K562 (cell line): ENCODE results near the gene MIDN. TPM values are rescaled to one million over a fixed set of nuclear protein-coding genes. Genes with fewer than 3 reads are reported as not detected.
A peak's percentile ranks its signal among the peaks of the same experiment; 100 is the strongest.

ENCODE experiments used
- ATAC-seq: fragments of 200-7000 bp; cut with Tn5 transposase; 3 replicates; pipeline ENCODE4 v1.9.1; 2020; ENCODE audit warnings: moderate library complexity
- BruUV-seq: library from RNA; stranded (reverse); fragments of 400-500 nt; replicated peaks from 2 replicates; lab custom pipeline; 2021; lab: Mats Ljungman, UMichigan
- CTCF ChIA-PET: fragments of 300-600 bp; formaldehyde crosslinking; extraction: SDS; loops from one replicate; lab custom pipeline; 2021; ENCODE audit warnings: low intra/inter-chr PET ratio; lab: Yijun Ruan, JAX
- POLR2A ChIA-PET: fragments of 300-600, 350-650 bp; sonication (Branson Sonifier 250); formaldehyde crosslinking; extraction: SDS; loops from one replicate; lab custom pipeline; 2021; ENCODE audit warnings: antibody characterized with exemption, inconsistent platforms; lab: Yijun Ruan, JAX
- DNase-seq, 4 experiments: peaks; one replicate each; pipeline versions ENCODE4 v3.0.0 to v3.0.0-alpha.2; 2011 to 2018; ENCODE audit warnings: low spot score in 3 of 4, mixed read lengths in 3 of 4; ENCODE audit errors: extremely low read depth in 1 of 4
- FAIRE-seq: peaks from 2 replicates; lab custom pipeline; 2011; peaks lifted over from hg19 to GRCh38; lab: Jason Lieb, UNC
- H2AFZ ChIP-seq: 2 replicates; pipeline ENCODE4 v1.6.0; 2011; ENCODE audit warnings: low read depth, low read length, control low read depth, inconsistent platforms
- H3K27ac ChIP-seq: fragments of 200-600 bp; 3 replicates; pipeline ENCODE4 v1.8.0; 2011; ENCODE audit warnings: low read depth, mild to moderate bottlenecking, control low read depth, inconsistent platforms, low read length, moderate library complexity, mixed read lengths; ENCODE audit errors: extremely low read depth
- H3K27me3 ChIP-seq, 2 experiments: fragments of 300-600 bp in 1 of 2; 2 replicates in 1 of 2; 3 replicates in 1 of 2; pipeline versions ENCODE4 v1.6.0 to v1.8.0; 2011; ENCODE audit warnings: inconsistent platforms in 2 of 2, low read length in 2 of 2, mild to moderate bottlenecking in 1 of 2, mixed read lengths in 1 of 2, moderate library complexity in 1 of 2; ENCODE audit not compliant: control insufficient read depth in 2 of 2, insufficient read depth in 2 of 2
- H3K36me3 ChIP-seq: fragments of 300-600 bp; 3 replicates; pipeline ENCODE4 v1.8.0; 2011; ENCODE audit warnings: mild to moderate bottlenecking, low read length, inconsistent platforms; ENCODE audit not compliant: control insufficient read depth, insufficient read depth
- H3K4me1 ChIP-seq, 2 experiments: fragments of 200-600 bp in 1 of 2; replicated peaks in 1 of 2; 2 replicates in 1 of 2; 3 replicates in 1 of 2; pipeline versions ENCODE4 v1.5.1 to v1.8.0; 2011; ENCODE audit warnings: inconsistent platforms in 2 of 2, low read length in 2 of 2, mild to moderate bottlenecking in 1 of 2, mixed read lengths in 1 of 2, moderate library complexity in 1 of 2; ENCODE audit not compliant: control insufficient read depth in 2 of 2, insufficient read depth in 2 of 2
- H3K4me2 ChIP-seq: 2 replicates; pipeline ENCODE4 v1.6.1; 2011; ENCODE audit warnings: low read length, control low read depth, inconsistent platforms, mixed read lengths; ENCODE audit not compliant: insufficient read depth
- H3K4me3 ChIP-seq: fragments of 200-600 bp; sonication (generic), shearing (Covaris generic); 2 replicates; pipeline ENCODE4 v1.5.1; 2016; ENCODE audit warnings: control low read depth, inconsistent platforms
- H3K79me2 ChIP-seq: fragments of 200-600 bp; 3 replicates; pipeline ENCODE4 v1.8.0; 2011; ENCODE audit warnings: low read length, inconsistent platforms; ENCODE audit not compliant: control insufficient read depth, insufficient read depth
- H3K9ac ChIP-seq, 2 experiments: 2 replicates each; pipeline versions ENCODE4 v1.6.0 to v1.6.1; 2011; ENCODE audit warnings: low read depth in 2 of 2, low read length in 2 of 2, control low read depth in 1 of 2, inconsistent platforms in 1 of 2, mild to moderate bottlenecking in 1 of 2, mixed read lengths in 1 of 2; ENCODE audit not compliant: insufficient read depth in 1 of 2
- H3K9me1 ChIP-seq: one replicate; pipeline ENCODE4 v1.6.0; 2011; ENCODE audit warnings: inconsistent platforms, mild to moderate bottlenecking, low read length, moderate library complexity; ENCODE audit not compliant: control insufficient read depth, insufficient read depth
- H3K9me3 ChIP-seq: replicated peaks from 2 replicates; pipeline ENCODE4 v1.5.1; 2011; ENCODE audit warnings: low read depth, low read length, inconsistent platforms; ENCODE audit not compliant: control insufficient read depth, insufficient read depth
- H4K20me1 ChIP-seq: replicated peaks from 2 replicates; pipeline ENCODE4 v1.6.1; 2011; ENCODE audit warnings: low read length, inconsistent platforms, mixed read lengths; ENCODE audit not compliant: control insufficient read depth, insufficient read depth
- ARID1B ChIP-seq: fragments of 450-650 bp; IDR thresholded peaks from 2 replicates; pipeline ENCODE4 v1.6.1; 2016; ENCODE audit warnings: antibody characterized with exemption, mild to moderate bottlenecking, inconsistent platforms
- ATF1 ChIP-seq, 2 experiments: fragments of 450-650 bp in 1 of 2; IDR thresholded peaks; 2 replicates each; pipeline ENCODE4 v1.6.1; 2016; ENCODE audit warnings: missing compliant biosample characterization in 1 of 2, missing genetic modification characterization in 1 of 2
- CREM ChIP-seq: IDR thresholded peaks from 2 replicates; pipeline ENCODE4 v1.6.1; 2014; ENCODE audit warnings: antibody characterized with exemption, low read depth
- CXXC5 ChIP-seq: fragments of 250-450 bp; sonication (Bioruptor Pico); IDR thresholded peaks from 2 replicates; pipeline ENCODE4 v1.8.0; 2022; ENCODE audit warnings: inconsistent platforms, mild to moderate bottlenecking, moderate library complexity
- DMBX1 ChIP-seq: fragments of 250-450 bp; sonication (Bioruptor Pico); IDR thresholded peaks from 2 replicates; pipeline ENCODE4 v1.8.0; 2022; ENCODE audit warnings: inconsistent platforms, mild to moderate bottlenecking, moderate library complexity, borderline replicate concordance
- EP300 ChIP-seq: IDR thresholded peaks from 2 replicates; pipeline ENCODE4 v1.6.1; 2012; ENCODE audit warnings: low read length, improper control_type of control experiment
- KLF10 ChIP-seq: fragments of 250-450 bp; sonication (Bioruptor Pico); IDR thresholded peaks from 2 replicates; pipeline ENCODE4 v1.6.1; 2021; ENCODE audit warnings: matching md5 sums
- MYNN ChIP-seq, 2 experiments: sonication (generic); formaldehyde crosslinking in 1 of 2; IDR thresholded peaks; 2 replicates each; pipeline versions ENCODE4 v1.5.0 to v1.6.1; 2016 to 2020; ENCODE audit warnings: antibody characterized with exemption in 1 of 2, missing genetic modification reagents in 1 of 2
- NELFE ChIP-seq: IDR thresholded peaks from 2 replicates; pipeline ENCODE4 v1.6.1; 2011; ENCODE audit warnings: mild to moderate bottlenecking; ENCODE audit not compliant: insufficient read depth, insufficient read length
- NFIC ChIP-seq: fragments of 450-650 bp; IDR thresholded peaks from 2 replicates; pipeline ENCODE4 v1.6.1; 2017; ENCODE audit warnings: mild to moderate bottlenecking, inconsistent platforms
- RBFOX2 ChIP-seq: fragments of 200-400 bp; formaldehyde crosslinking; IDR thresholded peaks from 2 replicates; pipeline ENCODE4 v1.6.1; 2017; ENCODE audit warnings: low read depth, mild to moderate bottlenecking, low read length, moderate library complexity
- SPI1 ChIP-seq: IDR thresholded peaks from 2 replicates; pipeline ENCODE4 v1.6.1; 2011; ENCODE audit warnings: low read depth, low read length, control low read depth, borderline replicate concordance
- ZNF561 ChIP-seq: fragments of 450-650 bp; formaldehyde crosslinking; conservative IDR thresholded peaks from 2 replicates; pipeline ENCODE4 v1.4.0; 2020; ENCODE audit warnings: mild to moderate bottlenecking, moderate library complexity
- ZNF586 ChIP-seq: fragments of 450-650 bp; formaldehyde crosslinking; conservative IDR thresholded peaks from 2 replicates; pipeline ENCODE4 v1.4.0; 2020; ENCODE audit warnings: mild to moderate bottlenecking, moderate library complexity
- WGBS: fragments of 100-300 bp; shearing (Covaris generic); methylation state at CpG from one replicate; pipeline ENCODE4 v1.1.6; 2016; ENCODE audit warnings: low coverage, mixed read lengths; ENCODE audit not compliant: insufficient coverage; ENCODE audit errors: missing lambda C conversion rate; 5-methylcytosine and 5-hydroxymethylcytosine counted together
- in situ Hi-C: fragments of 300-500 bp; cut with MboI; formaldehyde crosslinking; loops from 4 replicates; pipeline ENCODE4 v1.15.0; 2018; ENCODE audit warnings: inconsistent platforms, mixed read lengths
- intact Hi-C: fragments of 100-400 bp; cut with micrococcal nuclease; formaldehyde crosslinking; loops from 2 replicates; pipeline ENCODE4 v1.14.2; 2022
- polyA plus RNA-seq, 8 experiments: library from polyadenylated mRNA; depleted of rRNA in 4 of 8; stranded (reverse) in 5 of 8; unstranded in 3 of 8; fragments of >200 nt; fragmentation: Nextera tagmentation in 2 of 8; fragmentation: Illumina TruSeq in 1 of 8; extraction: Ambion mirVana in 2 of 8; extraction: Trizol in 1 of 8; gene quantifications; 2 replicates each; pipeline versions ENCODE4 v1.2.1 to v1.2.3, GENCODE V29; 2011 to 2014; ENCODE audit warnings: inconsistent platforms in 1 of 8, missing spikeins in 1 of 8
- total RNA-seq, 7 experiments: library from RNA; depleted of rRNA in 6 of 7; stranded (reverse); fragments of >200 nt in 6 of 7; fragmentation: Illumina TruSeq in 2 of 7; extraction: Trizol in 2 of 7; gene quantifications; 2 replicates each; pipeline versions ENCODE4 v1.2.1 to v1.2.3, GENCODE V29; 2011 to 2021; ENCODE audit warnings: low replicate concordance in 1 of 7
- TF ChIP-seq, protein P1 (sequence below), 2 experiments: fragments of 150-350 bp in 1 of 2; IDR thresholded peaks; 2 replicates each; pipeline ENCODE4 v1.6.1; 2012 to 2016; ENCODE audit warnings: low read depth in 2 of 2, low read length in 2 of 2, mild to moderate bottlenecking in 1 of 2, moderate library complexity in 1 of 2

MIDN gene
- total and polyA plus RNA-seq, 9 of the 15 experiments (the other 6 are each of a cell fraction or from before 2014, with no cell fraction given): 0.17 to 120 (median 10.1) TPM

DNA sequence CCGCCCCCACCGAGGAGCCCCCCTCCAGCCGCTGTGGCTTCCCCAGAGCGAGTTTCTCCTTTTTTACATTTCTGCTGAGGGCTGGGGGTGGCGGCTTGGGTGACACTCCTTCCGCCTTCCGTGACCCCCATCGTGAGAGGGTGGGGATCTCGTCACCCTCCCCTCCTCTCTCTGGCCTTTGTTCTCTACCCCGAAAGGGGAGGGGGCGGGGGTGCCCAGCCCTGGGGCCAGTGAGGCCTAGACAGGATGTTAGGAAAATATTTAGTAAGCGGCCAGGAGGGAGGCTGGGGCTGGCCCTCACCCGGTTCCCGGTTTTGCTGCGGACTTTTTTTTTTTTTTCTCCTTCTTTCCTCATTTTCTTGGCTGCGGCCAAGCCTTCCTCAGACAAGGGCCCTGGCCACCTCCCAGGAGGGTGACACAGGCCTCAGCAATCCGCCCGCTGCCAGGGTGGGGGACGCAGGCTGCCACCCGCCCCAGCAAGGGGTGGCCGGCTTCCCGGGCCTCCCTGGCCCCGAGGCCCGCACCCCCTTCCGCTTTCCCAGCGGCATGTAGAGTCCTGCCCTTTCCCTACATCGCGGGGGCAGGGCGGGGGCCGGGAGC, 3.9 kb downstream of the MIDN start (continued):
- no peak for TF ChIP-seq ZNF561 (CRISPR knock-in tag)
- TF ChIP-seq NELFE: no peak
- peak; percentile 44; the same call in 1 of the 2 replicates for TF ChIP-seq CXXC5 (CRISPR knock-in tag)
- TF ChIP-seq EP300: no peak
- TF ChIP-seq RBFOX2: peak; percentile 23
- TF ChIP-seq SPI1: peak; percentile 34; the same call in 1 of the 2 replicates

DNA sequence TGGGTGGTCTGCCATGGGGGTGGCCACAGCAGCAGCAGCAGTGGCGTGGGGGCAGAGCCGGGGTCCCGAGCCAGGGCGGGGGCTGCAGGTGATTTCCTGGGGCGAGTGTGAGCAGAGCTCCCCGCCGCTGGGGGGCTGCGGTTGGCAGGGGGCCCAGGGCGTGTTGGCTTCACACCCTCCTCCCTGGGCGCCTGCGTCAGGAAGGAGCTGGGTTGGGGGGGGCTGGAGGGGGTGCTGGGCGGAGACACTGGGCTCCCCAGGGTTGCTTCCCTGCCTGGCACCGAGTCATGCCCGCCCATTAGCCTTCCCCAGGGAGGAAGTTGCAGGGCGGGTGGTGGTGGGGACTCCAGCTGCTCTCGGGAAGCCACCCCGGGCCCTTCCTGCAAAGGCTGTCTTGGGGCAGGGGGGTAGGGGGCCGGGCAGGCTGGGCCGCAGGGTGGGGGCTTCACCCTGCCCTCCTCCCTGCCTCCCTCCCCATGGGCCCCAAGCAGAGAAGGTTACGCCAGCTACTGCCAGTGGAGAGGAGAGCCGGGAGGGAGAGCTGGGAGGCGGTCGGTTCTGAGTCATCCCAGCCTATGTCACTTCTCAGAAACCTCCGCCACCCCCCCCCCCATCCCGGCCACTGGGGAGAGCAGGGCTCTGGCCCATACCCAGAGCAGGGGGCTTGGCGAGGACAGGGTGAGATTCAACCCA, 4.6 kb downstream of the MIDN start:
- Histone ChIP-seq H4K20me1 (0 out of 2 replicates have a peak, but pooled peaks cover 4% of the 10 kb centered on the region), H3K4me1 (peaks cover 22 to 96% of the 10 kb centered on the region in 2 experiments; a peak in 4 of 5 replicates), H3K36me3 (peaks cover 62% of the 10 kb centered on the region; the same call in 2 of the 3 replicates), H3K9me3 (no peaks in the 10 kb centered on the region), H2AFZ (no peak overlapping the region), H3K27ac (peak overlapping the region; percentile 82), H3K9me1 (no peaks in the 10 kb centered on the region), H3K79me2 (peaks cover 70% of the 10 kb centered on the region), H3K27me3 (no peaks in the 10 kb centered on the region), H3K9ac (peak overlapping the region; percentile 79 to 96), H3K4me2 (peak overlapping the region; percentile 84), H3K4me3 (peak overlapping the region; percentile 93)
- peak; percentile 89 for FAIRE-seq
- ATAC-seq: peak; percentile 57
- intact Hi-C loops (no loop called here), in situ Hi-C loops (no loop called here)
- peak in 2 of 4 experiments; percentile 72 to 88 for DNase-seq
- POLR2A ChIA-PET: interaction anchor here (0.6 to 7.8 kb wide), 8 partner anchors 9 to 634 kb away, joined by 3 to 88 read pairs (median 4); partner anchors contain the start of genes CIRBP and FAM174C
- 3% methylated on average over 14 of the region's 26 CpGs for WGBS
- CTCF ChIA-PET: interaction anchor here (0.6 to 1.3 kb wide), 2 partner anchors 13 to 408 kb away, joined by 3 to 5 read pairs; no protein-coding TSS in a partner anchor
- BruUV-seq: no TSS peak
- TF ChIP-seq DMBX1 (CRISPR knock-in tag) (peak; percentile 67; the same call in 1 of the 2 replicates), MYNN (IDR thresholded peaks at IDR 0.05) (peak; percentile 26; the same call in 1 of the 2 replicates), MYNN (CRISPR knock-in tag; IDR thresholded peaks at IDR 0.05) (no peak), KLF10 (CRISPR knock-in tag) (no peak), ARID1B (peak; percentile 85), ZNF586 (no peak), CREM (peak; percentile 11; the same call in 1 of the 2 replicates), NFIC (peak; percentile 80), ATF1 (CRISPR knock-in tag; IDR thresholded peaks at IDR 0.05) (no peak), ATF1 (tag; IDR thresholded peaks at IDR 0.05) (peak; percentile 48; the same call in 1 of the 2 replicates)
- TF ChIP-seq, protein P1, sequence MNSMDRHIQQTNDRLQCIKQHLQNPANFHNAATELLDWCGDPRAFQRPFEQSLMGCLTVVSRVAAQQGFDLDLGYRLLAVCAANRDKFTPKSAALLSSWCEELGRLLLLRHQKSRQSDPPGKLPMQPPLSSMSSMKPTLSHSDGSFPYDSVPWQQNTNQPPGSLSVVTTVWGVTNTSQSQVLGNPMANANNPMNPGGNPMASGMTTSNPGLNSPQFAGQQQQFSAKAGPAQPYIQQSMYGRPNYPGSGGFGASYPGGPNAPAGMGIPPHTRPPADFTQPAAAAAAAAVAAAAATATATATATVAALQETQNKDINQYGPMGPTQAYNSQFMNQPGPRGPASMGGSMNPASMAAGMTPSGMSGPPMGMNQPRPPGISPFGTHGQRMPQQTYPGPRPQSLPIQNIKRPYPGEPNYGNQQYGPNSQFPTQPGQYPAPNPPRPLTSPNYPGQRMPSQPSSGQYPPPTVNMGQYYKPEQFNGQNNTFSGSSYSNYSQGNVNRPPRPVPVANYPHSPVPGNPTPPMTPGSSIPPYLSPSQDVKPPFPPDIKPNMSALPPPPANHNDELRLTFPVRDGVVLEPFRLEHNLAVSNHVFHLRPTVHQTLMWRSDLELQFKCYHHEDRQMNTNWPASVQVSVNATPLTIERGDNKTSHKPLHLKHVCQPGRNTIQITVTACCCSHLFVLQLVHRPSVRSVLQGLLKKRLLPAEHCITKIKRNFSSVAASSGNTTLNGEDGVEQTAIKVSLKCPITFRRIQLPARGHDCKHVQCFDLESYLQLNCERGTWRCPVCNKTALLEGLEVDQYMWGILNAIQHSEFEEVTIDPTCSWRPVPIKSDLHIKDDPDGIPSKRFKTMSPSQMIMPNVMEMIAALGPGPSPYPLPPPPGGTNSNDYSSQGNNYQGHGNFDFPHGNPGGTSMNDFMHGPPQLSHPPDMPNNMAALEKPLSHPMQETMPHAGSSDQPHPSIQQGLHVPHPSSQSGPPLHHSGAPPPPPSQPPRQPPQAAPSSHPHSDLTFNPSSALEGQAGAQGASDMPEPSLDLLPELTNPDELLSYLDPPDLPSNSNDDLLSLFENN (IDR thresholded peaks at IDR 0.05; ENCODE audit: low read depth in 2 of 2, low read length in 2 of 2): 0 out of 4 replicates have a peak, but pooled peaks of 1 of the 2 experiments have one; percentile 16
